GM19238 (cell line): ENCODE measurements around the gene CD40.
"Not testable (repeated sequence)": the region's sequence is repeated elsewhere in the genome, so short reads cannot be mapped to it uniquely, and the experiment has no call there.

Source experiments
- DNase-seq: peaks from one replicate; pipeline ENCODE4 v3.0.0; 2011; ENCODE audit warnings: low spot score; ENCODE audit not compliant: insufficient read length

Gene CD40

GRCh38 chr20:46117704-46118467, at the start of gene CD40:
Gene CD40 (plus strand): TSS chr20:46118314. CDS start chr20:46118344, 30 bp downstream.
- peak; percentile 81 for DNase-seq

- no peak for DNase-seq
These were observed 47.8 kb upstream of the CD40 start for GRCh38 chr20:46070215-46070900.

- no peak for DNase-seq
These were observed 46.5 kb upstream of the CD40 start for GRCh38 chr20:46071573-46071972.

- DNase-seq, result no peak
These were observed 45.1 kb upstream of the CD40 start for GRCh38 chr20:46073024-46073423.

GRCh38 chr20:46073443-46073842, 44.7 kb upstream of the CD40 start:
- DNase-seq, result no peak

- DNase-seq, result no peak
These were observed 44.1 kb upstream of the CD40 start for GRCh38 chr20:46074006-46074405.

- DNase-seq, result no peak
These were observed 41.3 kb upstream of the CD40 start for GRCh38 chr20:46076806-46077205.

- DNase-seq, result no peak
These were observed 40.3 kb upstream of the CD40 start for GRCh38 chr20:46077642-46078305.

GRCh38 chr20:46078954-46079353, 39.2 kb upstream of the CD40 start:
- DNase-seq, result no peak

- DNase-seq, result no peak
These were observed 37.0 kb upstream of the CD40 start for GRCh38 chr20:46081074-46081473.

- DNase-seq, result no peak
These were observed 35.0 kb upstream of the CD40 start for GRCh38 chr20:46083101-46083500.

- no peak for DNase-seq
These were observed 34.5 kb upstream of the CD40 start for GRCh38 chr20:46083531-46084061.

- no peak for DNase-seq
These were observed 33.3 kb upstream of the CD40 start for GRCh38 chr20:46084805-46085178.

GRCh38 chr20:46085179-46085851, 32.8 kb upstream of the CD40 start:
- DNase-seq, result no peak

- DNase-seq, result no peak
These were observed 31.0 kb upstream of the CD40 start for GRCh38 chr20:46087161-46087560.

GRCh38 chr20:46088409-46089166, 29.5 kb upstream of the CD40 start:
- no peak for DNase-seq

- no peak for DNase-seq
These were observed 29.0 kb upstream of the CD40 start for GRCh38 chr20:46089167-46089416.

GRCh38 chr20:46089417-46090388, 28.4 kb upstream of the CD40 start, which contains the start of gene NCOA5:
Gene NCOA5 (minus strand): TSS chr20:46089962. CDS start chr20:46079424, 10,538 bp downstream.
- peak; percentile 98 for DNase-seq

- DNase-seq, result not testable (repeated sequence)
These were observed 26.2 kb upstream of the CD40 start for GRCh38 chr20:46091622-46092535.
